DND-41 (cell line): ENCODE results near the gene BLOC1S4.

Experiments used
- ATAC-seq: fragments of 200-7000 bp; cut with Tn5 transposase; 3 replicates; pipeline ENCODE4 v1.9.1; 2021; ENCODE audit warnings: low read depth; ENCODE audit not compliant: insufficient read depth
- DNase-seq: peaks from one replicate; pipeline ENCODE4 v3.0.0-alpha.2; 2020
- H2AFZ ChIP-seq: 2 replicates; pipeline ENCODE4 v1.6.0; 2012; ENCODE audit warnings: low read depth, low read length
- H3K27ac ChIP-seq: 2 replicates; pipeline ENCODE4 v1.5.1; 2012; ENCODE audit warnings: low read length, inconsistent platforms
- H3K27me3 ChIP-seq: fragments of 200-600 bp; sonication (generic); 2 replicates; pipeline ENCODE4 v1.6.0; 2012; ENCODE audit warnings: low read length, mild to moderate bottlenecking, inconsistent platforms; ENCODE audit not compliant: insufficient read depth, poor library complexity
- H3K36me3 ChIP-seq: 2 replicates; pipeline ENCODE4 v1.5.1; 2012; ENCODE audit warnings: low read length, inconsistent platforms; ENCODE audit not compliant: insufficient read depth
- H3K4me1 ChIP-seq: 2 replicates; pipeline ENCODE4 v1.5.1; 2012; ENCODE audit warnings: mild to moderate bottlenecking, low read length; ENCODE audit not compliant: insufficient read depth
- H3K4me2 ChIP-seq: 2 replicates; pipeline ENCODE4 v1.6.0; 2012; ENCODE audit warnings: mild to moderate bottlenecking, moderate library complexity, low read length, inconsistent platforms; ENCODE audit not compliant: insufficient read depth
- H3K4me3 ChIP-seq, 2 experiments: fragments of 200-600 bp in 1 of 2; shearing (Covaris generic) in 1 of 2; 2 replicates each; pipeline ENCODE4 v1.5.1; 2012 to 2016; ENCODE audit warnings: inconsistent platforms in 2 of 2, low read length in 2 of 2, mild to moderate bottlenecking in 2 of 2, low read depth in 1 of 2, moderate library complexity in 1 of 2
- H3K79me2 ChIP-seq: 2 replicates; pipeline ENCODE4 v1.6.0; 2012; ENCODE audit warnings: low read length, inconsistent platforms; ENCODE audit not compliant: insufficient read depth
- H3K9ac ChIP-seq: 2 replicates; pipeline ENCODE4 v1.6.0; 2012; ENCODE audit warnings: low read depth, mild to moderate bottlenecking, inconsistent platforms, low read length, moderate library complexity
- H3K9me3 ChIP-seq: 2 replicates; pipeline ENCODE4 v1.5.1; 2012; ENCODE audit warnings: low read length, moderate library complexity, mild to moderate bottlenecking, inconsistent platforms; ENCODE audit not compliant: insufficient read depth, severe bottlenecking
- H4K20me1 ChIP-seq: 2 replicates; pipeline ENCODE4 v1.6.0; 2012; ENCODE audit warnings: low read length; ENCODE audit not compliant: insufficient read depth
- CTCF ChIP-seq: IDR thresholded peaks from 2 replicates; pipeline ENCODE4 v1.5.1; 2012; ENCODE audit warnings: borderline replicate concordance, low read length, moderate library complexity, mild to moderate bottlenecking; ENCODE audit not compliant: poor library complexity, severe bottlenecking; ENCODE audit errors: extremely low read depth
- EZH2 ChIP-seq: IDR thresholded peaks from 3 replicates; pipeline ENCODE4 v1.6.1; 2012; ENCODE audit warnings: borderline replicate concordance, low read depth, mild to moderate bottlenecking, moderate library complexity, low read length, inconsistent platforms; ENCODE audit not compliant: severe bottlenecking

BLOC1S4 gene

GRCh38 chr4:6716018-6716911 is at the start of gene BLOC1S4:
Gene BLOC1S4 (plus strand): TSS chr4:6716174. CDS start chr4:6716210, 36 bp downstream.
- TF ChIP-seq CTCF (peak; percentile 4), EZH2 (no peak)
- Histone ChIP-seq H3K4me1 (peaks cover 35% of the 10 kb centered on the region), H3K79me2 (peaks cover 21% of the 10 kb centered on the region), H3K36me3 (no peaks in the 10 kb centered on the region; the same call in 1 of the 2 replicates), H3K27ac (peak within 1 kb of the TSS; percentile 78), H4K20me1 (peaks cover 21% of the 10 kb centered on the region), H3K9me3 (no peaks in the 10 kb centered on the region), H2AFZ (peak within 1 kb of the TSS; percentile 93), H3K4me2 (peak within 1 kb of the TSS; percentile 97), H3K4me3 (peak within 1 kb of the TSS; percentile 76 to 93), H3K27me3 (no peaks in the 10 kb centered on the region), H3K9ac (peak within 1 kb of the TSS; percentile 90)
- DNase-seq (peak; percentile 91), ATAC-seq (peak; percentile 82)

- Histone ChIP-seq H3K9me3 (no peaks in the 10 kb centered on the region), H3K79me2 (no peaks in the 10 kb centered on the region), H3K27me3 (no peaks in the 10 kb centered on the region), H2AFZ (no peak overlapping the region), H3K36me3 (no peaks in the 10 kb centered on the region), H3K4me3 (no peak overlapping the region), H3K4me1 (peaks cover 8% of the 10 kb centered on the region; the same call in 1 of the 2 replicates), H3K4me2 (no peak overlapping the region), H4K20me1 (no peaks in the 10 kb centered on the region), H3K9ac (no peak overlapping the region), H3K27ac (no peak overlapping the region)
- DNase-seq (no peak), ATAC-seq (no peak)
- no peak for TF ChIP-seq CTCF
- no peak for TF ChIP-seq EZH2
Observed at GRCh38 chr4:6668391-6668790, 47.6 kb upstream of the BLOC1S4 start.

- Histone ChIP-seq H3K79me2 (peaks cover 27% of the 10 kb centered on the region), H4K20me1 (peaks cover 23% of the 10 kb centered on the region), H2AFZ (no peak overlapping the region), H3K27ac (no peak overlapping the region), H3K4me3 (no peak overlapping the region), H3K36me3 (peaks cover 19% of the 10 kb centered on the region), H3K4me1 (peaks cover 29% of the 10 kb centered on the region), H3K4me2 (no peak overlapping the region), H3K27me3 (no peaks in the 10 kb centered on the region), H3K9me3 (no peaks in the 10 kb centered on the region), H3K9ac (no peak overlapping the region)
- no peak for DNase-seq
- no peak for ATAC-seq
- TF ChIP-seq CTCF (no peak), EZH2 (no peak)
Observed at GRCh38 chr4:6671648-6672047, 44.3 kb upstream of the BLOC1S4 start.
